Skeletal muscle tissue (tissue), 4 donors: ENCODE measurements around the gene UGT1A8. TPM values are rescaled to one million over a fixed set of nuclear protein-coding genes. Genes with fewer than 3 reads are reported as not detected.
"Not testable (repeated sequence)": the region's sequence is repeated elsewhere in the genome, so short reads cannot be mapped to it uniquely, and the experiment has no call there.

Source experiments
- H3K27ac ChIP-seq: one replicate; pipeline ENCODE4 v1.7.0; 2013; ENCODE audit warnings: mild to moderate bottlenecking, low read depth, low read length, inconsistent platforms
- H3K27me3 ChIP-seq, 3 donors: one replicate each; pipeline ENCODE4 v1.7.0; 2013; ENCODE audit warnings: low read length in 3 of 3; ENCODE audit not compliant: control insufficient read depth in 3 of 3, insufficient read depth in 3 of 3
- H3K36me3 ChIP-seq, 3 donors: one replicate each; pipeline ENCODE4 v1.7.0; 2013; ENCODE audit warnings: low read length in 3 of 3; ENCODE audit not compliant: control insufficient read depth in 3 of 3, insufficient read depth in 3 of 3
- H3K4me1 ChIP-seq, 3 donors: one replicate each; pipeline ENCODE4 v1.7.0; 2013; ENCODE audit warnings: low read length in 3 of 3, mild to moderate bottlenecking in 3 of 3; ENCODE audit not compliant: control insufficient read depth in 3 of 3, insufficient read depth in 3 of 3
- H3K4me3 ChIP-seq, 3 donors: one replicate each; pipeline ENCODE4 v1.7.0; 2013; ENCODE audit warnings: low read length in 3 of 3
- H3K9ac ChIP-seq, 3 donors: one replicate each; pipeline ENCODE4 v1.7.0; 2013; ENCODE audit warnings: low read length in 3 of 3, mild to moderate bottlenecking in 3 of 3, moderate library complexity in 2 of 3, low read depth in 1 of 3
- H3K9me3 ChIP-seq, 3 donors: one replicate each; pipeline ENCODE4 v1.7.0; 2013; ENCODE audit warnings: low read length in 3 of 3; ENCODE audit not compliant: control insufficient read depth in 3 of 3
- total RNA-seq: library from RNA; depleted of rRNA; stranded (reverse); fragments of >200 nt; gene quantifications from one replicate; pipeline ENCODE4 v1.2.3, GENCODE V29; 2014
- donor health status: Osteomylitis.

UGT1A8 gene
- total RNA-seq, 1 donor from 2014 or later, result not detected

- Histone ChIP-seq H3K27me3 (peaks cover 0 to 2% (median 0%) of the 10 kb centered on the region in 3 donors), H3K9ac (no peak overlapping the region), H3K4me3 (no peak overlapping the region), H3K36me3 (no peaks in the 10 kb centered on the region), H3K27ac (no peak overlapping the region), H3K4me1 (no peaks in the 10 kb centered on the region), H3K9me3 (no peaks in the 10 kb centered on the region)
These were observed 74.3 kb downstream of the UGT1A8 start for GRCh38 chr2:233691443-233692433.

- no peak within 1 kb of the TSS for H3K27ac ChIP-seq
- H3K4me3 ChIP-seq, result no peak within 1 kb of the TSS
- no peaks in the 10 kb centered on the region for H3K9me3 ChIP-seq
- peaks cover 0 to 2% (median 0%) of the 10 kb centered on the region in 3 donors for H3K27me3 ChIP-seq
- no peak within 1 kb of the TSS for H3K9ac ChIP-seq
- H3K4me1 ChIP-seq, result no peaks in the 10 kb centered on the region
- no peaks in the 10 kb centered on the region for H3K36me3 ChIP-seq
These were observed 75.2 kb downstream of the UGT1A8 start, which contains the start of gene UGT1A6 for GRCh38 chr2:233692648-233693047. Gene UGT1A6, plus strand, starts transcription at chr2:233692890. Its CDS starts 115 bp downstream, at chr2:233693005.

GRCh38 chr2:233693963-233694362 is 76.5 kb downstream of the UGT1A8 start:
- Histone ChIP-seq H3K9me3 (no peaks in the 10 kb centered on the region), H3K4me3 (no peak overlapping the region), H3K27me3 (peaks cover 0 to 2% (median 0%) of the 10 kb centered on the region in 3 donors), H3K9ac (no peak overlapping the region), H3K27ac (no peak overlapping the region), H3K4me1 (no peaks in the 10 kb centered on the region), H3K36me3 (no peaks in the 10 kb centered on the region)

- no peak overlapping the region for H3K9ac ChIP-seq
- no peaks in the 10 kb centered on the region for H3K9me3 ChIP-seq
- H3K27me3 ChIP-seq, result no peaks in the 10 kb centered on the region
- no peaks in the 10 kb centered on the region for H3K36me3 ChIP-seq
- H3K4me1 ChIP-seq, result no peaks in the 10 kb centered on the region
- H3K27ac ChIP-seq, result no peak overlapping the region
- H3K4me3 ChIP-seq, result no peak overlapping the region
These were observed 81.3 kb downstream of the UGT1A8 start for GRCh38 chr2:233698740-233699139.

- Histone ChIP-seq H3K36me3 (no peaks in the 10 kb centered on the region), H3K27ac (no peak overlapping the region), H3K9ac (no peak overlapping the region), H3K4me3 (no peak overlapping the region), H3K9me3 (no peaks in the 10 kb centered on the region), H3K27me3 (no peaks in the 10 kb centered on the region), H3K4me1 (no peaks in the 10 kb centered on the region)
These were observed 82.1 kb downstream of the UGT1A8 start for GRCh38 chr2:233699424-233700027.

- Histone ChIP-seq H3K9me3 (no peaks in the 10 kb centered on the region), H3K4me1 (no peaks in the 10 kb centered on the region), H3K27me3 (no peaks in the 10 kb centered on the region), H3K9ac (no peak overlapping the region), H3K36me3 (no peaks in the 10 kb centered on the region), H3K27ac (no peak overlapping the region), H3K4me3 (no peak overlapping the region)
These were observed 82.7 kb downstream of the UGT1A8 start for GRCh38 chr2:233700028-233700635.

- H3K4me1 ChIP-seq, H3K9me3 ChIP-seq, H3K36me3 ChIP-seq, H3K27ac ChIP-seq, H3K9ac ChIP-seq, H3K27me3 ChIP-seq, H3K4me3 ChIP-seq: not testable (repeated sequence)
These were observed 83.4 kb downstream of the UGT1A8 start for GRCh38 chr2:233700842-233701241.

- H3K36me3 ChIP-seq, result no peaks in the 10 kb centered on the region
- H3K27me3 ChIP-seq, result no peaks in the 10 kb centered on the region
- no peak overlapping the region for H3K4me3 ChIP-seq
- H3K27ac ChIP-seq, result no peak overlapping the region
- no peaks in the 10 kb centered on the region for H3K4me1 ChIP-seq
- H3K9me3 ChIP-seq, result no peaks in the 10 kb centered on the region
- no peak overlapping the region for H3K9ac ChIP-seq
These were observed 84.8 kb downstream of the UGT1A8 start for GRCh38 chr2:233702238-233702637.

GRCh38 chr2:233705911-233706506 is 88.6 kb downstream of the UGT1A8 start:
- no peak overlapping the region for H3K9ac ChIP-seq
- H3K27ac ChIP-seq, result no peak overlapping the region
- H3K27me3 ChIP-seq, result no peaks in the 10 kb centered on the region

More at GRCh38 chr2:233705911-233706506, 88.6 kb downstream of the UGT1A8 start:
- H3K4me3 ChIP-seq, result no peak overlapping the region
- no peaks in the 10 kb centered on the region for H3K9me3 ChIP-seq
- no peaks in the 10 kb centered on the region for H3K36me3 ChIP-seq
- H3K4me1 ChIP-seq, result no peaks in the 10 kb centered on the region
